H9 (cell line): Measurements from ENCODE around the gene KRT12. TPM values are rescaled to one million over a fixed set of nuclear protein-coding genes. Genes with fewer than 3 reads are reported as not detected.

Experiments used
- DNase-seq: peaks from one replicate; pipeline ENCODE4 v3.0.0-alpha.2; 2017
- H2AFZ ChIP-seq: one replicate; pipeline ENCODE4 v1.6.1; 2013; ENCODE audit warnings: mild to moderate bottlenecking, low read length, control low read depth, moderate library complexity
- H2AK5ac ChIP-seq: 2 replicates; pipeline ENCODE4 v1.6.1; 2013; ENCODE audit warnings: low read length, control low read depth, mixed read lengths; ENCODE audit not compliant: insufficient read length
- H2BK120ac ChIP-seq: one replicate; pipeline ENCODE4 v1.6.1; 2013; ENCODE audit warnings: low read depth, mild to moderate bottlenecking, low read length, control low read depth, inconsistent platforms; ENCODE audit not compliant: poor library complexity, severe bottlenecking
- H2BK12ac ChIP-seq: 2 replicates; pipeline ENCODE4 v1.6.1; 2013; ENCODE audit warnings: low read length, control low read depth, mixed read lengths, low read depth; ENCODE audit not compliant: insufficient read length
- H2BK15ac ChIP-seq: 2 replicates; pipeline ENCODE4 v1.6.1; 2013; ENCODE audit warnings: low read depth, low read length, control low read depth
- H2BK20ac ChIP-seq: one replicate; pipeline ENCODE4 v1.6.1; 2013; ENCODE audit warnings: low read depth, mild to moderate bottlenecking, low read length, control low read depth, inconsistent platforms; ENCODE audit not compliant: poor library complexity, severe bottlenecking
- H2BK5ac ChIP-seq: 2 replicates; pipeline ENCODE4 v1.6.1; 2013; ENCODE audit warnings: low read length, control low read depth, mixed read lengths; ENCODE audit not compliant: insufficient read length
- H3K14ac ChIP-seq: 2 replicates; pipeline ENCODE4 v1.6.1; 2013; ENCODE audit warnings: low read length, control low read depth; ENCODE audit not compliant: insufficient read depth
- H3K18ac ChIP-seq: 2 replicates; pipeline ENCODE4 v1.6.1; 2013; ENCODE audit warnings: low read depth, mild to moderate bottlenecking, mixed read lengths, low read length, control low read depth; ENCODE audit not compliant: insufficient read length
- H3K23ac ChIP-seq: 2 replicates; pipeline ENCODE4 v1.6.1; 2013; ENCODE audit warnings: low read length, control low read depth, mixed read lengths, low read depth; ENCODE audit not compliant: insufficient read length
- H3K23me2 ChIP-seq: 2 replicates; pipeline ENCODE4 v1.6.1; 2013; ENCODE audit warnings: low read depth, mild to moderate bottlenecking, mixed read lengths, low read length, control low read depth; ENCODE audit not compliant: insufficient read length, poor library complexity, severe bottlenecking
- H3K27ac ChIP-seq: 2 replicates; pipeline ENCODE4 v1.5.1; 2013; ENCODE audit warnings: low read length, control low read depth, mixed read lengths, low read depth; ENCODE audit not compliant: insufficient read length
- H3K27me3 ChIP-seq: 2 replicates; pipeline ENCODE4 v1.6.1; 2013; ENCODE audit warnings: low read length, control low read depth, inconsistent platforms; ENCODE audit not compliant: insufficient read depth
- H3K4ac ChIP-seq: 2 replicates; pipeline ENCODE4 v1.6.1; 2013; ENCODE audit warnings: low read depth, mild to moderate bottlenecking, control low read depth, inconsistent platforms, low read length, moderate library complexity
- H3K4me1 ChIP-seq: 2 replicates; pipeline ENCODE4 v1.6.1; 2013; ENCODE audit warnings: low read length, control low read depth, inconsistent platforms; ENCODE audit not compliant: insufficient read depth
- H3K4me2 ChIP-seq: 2 replicates; pipeline ENCODE4 v1.6.1; 2013; ENCODE audit warnings: low read length, control low read depth, mixed read lengths; ENCODE audit not compliant: insufficient read length, insufficient read depth
- H3K56ac ChIP-seq: 2 replicates; pipeline ENCODE4 v1.6.1; 2013; ENCODE audit warnings: low read depth, mild to moderate bottlenecking, mixed read lengths, low read length, control low read depth; ENCODE audit not compliant: insufficient read length
- H3K79me1 ChIP-seq: 2 replicates; pipeline ENCODE4 v1.6.1; 2013; ENCODE audit warnings: low read depth, mild to moderate bottlenecking, moderate library complexity, low read length, control low read depth, inconsistent platforms; ENCODE audit not compliant: insufficient read depth, poor library complexity, severe bottlenecking
- H3K79me2 ChIP-seq: 2 replicates; pipeline ENCODE4 v1.6.1; 2013; ENCODE audit warnings: low read length, control low read depth, inconsistent platforms; ENCODE audit not compliant: insufficient read depth
- H3K9ac ChIP-seq: 2 replicates; pipeline ENCODE4 v1.6.1; 2013; ENCODE audit warnings: low read length, control low read depth, mixed read lengths; ENCODE audit not compliant: insufficient read length; ENCODE audit errors: extremely low read depth
- H3K9me3 ChIP-seq: one replicate; pipeline ENCODE4 v1.6.1; 2013; ENCODE audit warnings: low read depth, low read length, inconsistent platforms; ENCODE audit not compliant: control insufficient read depth
- H3T11ph ChIP-seq: one replicate; pipeline ENCODE4 v1.6.1; 2013; ENCODE audit warnings: mild to moderate bottlenecking, low read length, control low read depth, inconsistent platforms
- H4K20me1 ChIP-seq: one replicate; pipeline ENCODE4 v1.6.1; 2013; ENCODE audit not compliant: control insufficient read depth, insufficient read length, insufficient read depth
- H4K5ac ChIP-seq: 2 replicates; pipeline ENCODE4 v1.6.1; 2013; ENCODE audit warnings: low read depth, mild to moderate bottlenecking, mixed read lengths, low read length, control low read depth; ENCODE audit not compliant: insufficient read length
- H4K8ac ChIP-seq: replicated peaks from 2 replicates; pipeline ENCODE4 v1.6.1; 2013; ENCODE audit warnings: low read length, control low read depth, mixed read lengths, low read depth; ENCODE audit not compliant: insufficient read length
- H4K91ac ChIP-seq: 2 replicates; pipeline ENCODE4 v1.6.1; 2013; ENCODE audit warnings: low read depth, mild to moderate bottlenecking, moderate library complexity, mixed read lengths, low read length, control low read depth; ENCODE audit not compliant: insufficient read length
- H3K27ac Mint-ChIP-seq, 3 experiments: 2 replicates in 2 of 3; 3 replicates in 1 of 3; pipeline ENCODE4 v1.8.0; 2020 to 2021; ENCODE audit warnings: mixed read lengths in 3 of 3, mild to moderate bottlenecking in 1 of 3, moderate library complexity in 1 of 3
- H3K27me3 Mint-ChIP-seq: 2 replicates; pipeline ENCODE4 v1.8.0; 2021; ENCODE audit warnings: low read depth, mild to moderate bottlenecking, moderate library complexity, mixed read lengths
- H3K36me3 Mint-ChIP-seq, 3 experiments: 2 replicates in 2 of 3; 3 replicates in 1 of 3; pipeline ENCODE4 v1.8.0; 2020 to 2021; ENCODE audit warnings: low read depth in 3 of 3, mixed read lengths in 3 of 3; ENCODE audit not compliant: insufficient read depth in 1 of 3
- H3K4me1 Mint-ChIP-seq, 2 experiments: 2 replicates each; pipeline ENCODE4 v1.8.0; 2020; ENCODE audit warnings: mixed read lengths in 2 of 2
- H3K4me3 Mint-ChIP-seq, 2 experiments: 2 replicates in 1 of 2; 3 replicates in 1 of 2; pipeline ENCODE4 v1.8.0; 2020 to 2021; ENCODE audit warnings: mild to moderate bottlenecking in 2 of 2, mixed read lengths in 2 of 2, moderate library complexity in 1 of 2
- H3K9me3 Mint-ChIP-seq, 2 experiments: 2 replicates in 1 of 2; 3 replicates in 1 of 2; pipeline ENCODE4 v1.8.0; 2020; ENCODE audit warnings: mild to moderate bottlenecking in 2 of 2, mixed read lengths in 2 of 2, moderate library complexity in 1 of 2
- WGBS: extraction: QIAGEN DNeasy Blood & Tissue Kit; methylation state at CpG from one replicate; pipeline ENCODE4 v1.1.7; 2013; ENCODE audit warnings: missing lambda C conversion rate, low lambda C conversion rate, mixed read lengths; ENCODE audit not compliant: insufficient read length; ENCODE audit errors: extremely low coverage; 5-methylcytosine and 5-hydroxymethylcytosine counted together
- total RNA-seq: library from RNA; stranded (reverse); gene quantifications from 2 replicates; pipeline ENCODE4 v1.2.1, GENCODE V29; 2021
- TF ChIP-seq, protein P1 (sequence below): fragments of 200-600 bp; sonication (generic); conservative IDR thresholded peaks from 3 replicates; pipeline ENCODE4 v1.8.0; 2021; ENCODE audit warnings: antibody characterized with exemption, mild to moderate bottlenecking

Gene KRT12
- total RNA-seq, 1 experiment from 2014 or later = not detected

DNA sequence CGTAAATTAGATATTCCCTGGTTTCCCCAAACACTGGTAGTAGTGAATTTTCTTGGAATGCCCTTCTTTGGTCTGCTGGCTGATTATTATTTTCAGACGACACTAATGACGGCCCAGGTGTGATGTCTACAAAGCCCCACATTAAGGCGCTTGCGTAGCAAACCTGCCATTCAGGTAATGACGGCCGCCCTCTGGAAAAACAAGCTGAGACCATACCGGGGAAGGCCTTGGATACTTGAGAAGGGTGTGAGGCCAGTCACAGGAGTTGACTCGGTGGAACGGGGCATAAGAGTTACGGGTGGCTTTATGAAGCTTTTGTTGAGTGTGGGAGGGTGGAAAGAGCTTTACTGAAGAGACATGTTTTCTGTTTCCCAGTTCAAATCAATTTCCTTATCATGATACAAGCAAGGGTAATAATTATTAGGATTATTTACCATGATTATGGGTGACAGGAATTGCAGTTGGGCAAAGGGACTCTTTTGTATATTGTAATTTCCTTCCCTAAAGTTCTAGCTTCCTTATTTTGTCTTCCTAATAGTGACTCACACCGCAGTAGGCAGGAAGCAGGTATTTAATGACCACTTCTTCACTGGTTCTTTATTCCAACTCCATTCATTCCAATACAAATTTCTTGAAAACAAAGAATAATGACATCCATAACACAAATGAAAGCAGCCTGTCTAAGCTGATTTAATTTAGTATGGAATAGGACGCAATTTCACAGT lies 45.6 kb upstream of the KRT12 start:
- H3K4me3 Mint-ChIP-seq = no peak overlapping the region
- no peak overlapping the region for H3K27ac Mint-ChIP-seq
- Histone ChIP-seq H3T11ph (no peak overlapping the region), H4K20me1 (no peaks in the 10 kb centered on the region), H3K4ac (no peak overlapping the region), H3K9ac (no peak overlapping the region), H3K27me3 (no peaks in the 10 kb centered on the region), H3K27ac (no peak overlapping the region), H4K91ac (no peak overlapping the region), H2BK120ac (no peak overlapping the region), H3K23me2 (no peaks in the 10 kb centered on the region), H2BK12ac (no peak overlapping the region), H3K9me3 (no peaks in the 10 kb centered on the region), H2BK20ac (no peak overlapping the region), H3K56ac (no peak overlapping the region), H3K4me1 (no peaks in the 10 kb centered on the region), H3K14ac (no peak overlapping the region), H4K5ac (no peak overlapping the region), H2BK15ac (no peak overlapping the region), H3K4me2 (no peak overlapping the region), H2AK5ac (no peak overlapping the region), H4K8ac (no peak overlapping the region), H3K79me1 (no peaks in the 10 kb centered on the region), H3K18ac (no peak overlapping the region), H3K23ac (no peak overlapping the region), H2BK5ac (no peak overlapping the region), H3K79me2 (no peaks in the 10 kb centered on the region), H2AFZ (no peak overlapping the region)
- no CpG with 5 or more reads among the region's 13 CpGs for WGBS
- TF ChIP-seq, protein P1, sequence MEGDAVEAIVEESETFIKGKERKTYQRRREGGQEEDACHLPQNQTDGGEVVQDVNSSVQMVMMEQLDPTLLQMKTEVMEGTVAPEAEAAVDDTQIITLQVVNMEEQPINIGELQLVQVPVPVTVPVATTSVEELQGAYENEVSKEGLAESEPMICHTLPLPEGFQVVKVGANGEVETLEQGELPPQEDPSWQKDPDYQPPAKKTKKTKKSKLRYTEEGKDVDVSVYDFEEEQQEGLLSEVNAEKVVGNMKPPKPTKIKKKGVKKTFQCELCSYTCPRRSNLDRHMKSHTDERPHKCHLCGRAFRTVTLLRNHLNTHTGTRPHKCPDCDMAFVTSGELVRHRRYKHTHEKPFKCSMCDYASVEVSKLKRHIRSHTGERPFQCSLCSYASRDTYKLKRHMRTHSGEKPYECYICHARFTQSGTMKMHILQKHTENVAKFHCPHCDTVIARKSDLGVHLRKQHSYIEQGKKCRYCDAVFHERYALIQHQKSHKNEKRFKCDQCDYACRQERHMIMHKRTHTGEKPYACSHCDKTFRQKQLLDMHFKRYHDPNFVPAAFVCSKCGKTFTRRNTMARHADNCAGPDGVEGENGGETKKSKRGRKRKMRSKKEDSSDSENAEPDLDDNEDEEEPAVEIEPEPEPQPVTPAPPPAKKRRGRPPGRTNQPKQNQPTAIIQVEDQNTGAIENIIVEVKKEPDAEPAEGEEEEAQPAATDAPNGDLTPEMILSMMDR = no peak
- H3K4me1 Mint-ChIP-seq = peaks cover 4 to 9% of the 10 kb centered on the region in 2 experiments
- no peak for DNase-seq
- no peaks in the 10 kb centered on the region for H3K36me3 Mint-ChIP-seq
- no peaks in the 10 kb centered on the region for H3K9me3 Mint-ChIP-seq
- no peaks in the 10 kb centered on the region for H3K27me3 Mint-ChIP-seq
